ENCODE data around the gene ALK.

DNA sequence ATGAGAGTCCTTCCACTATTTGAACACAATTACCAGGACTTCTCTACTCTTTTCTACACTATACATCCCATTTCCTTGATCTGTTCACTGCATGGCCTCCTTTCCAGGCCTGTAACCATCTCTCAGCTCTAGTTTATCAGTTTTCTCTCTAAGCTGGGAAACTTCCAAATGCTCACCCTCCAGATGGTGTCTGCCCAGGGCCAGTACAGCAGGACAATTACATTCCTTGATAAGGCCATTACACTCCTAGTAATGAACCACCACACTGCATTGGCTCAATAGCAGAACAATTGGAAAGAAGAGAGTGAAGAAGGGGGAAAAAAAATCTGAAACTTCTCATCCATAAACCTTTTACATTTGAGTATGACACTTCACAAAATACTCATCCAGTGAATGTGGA lies 359.1 kb downstream of the ALK start:
- TF ChIP-seq, protein P1, sequence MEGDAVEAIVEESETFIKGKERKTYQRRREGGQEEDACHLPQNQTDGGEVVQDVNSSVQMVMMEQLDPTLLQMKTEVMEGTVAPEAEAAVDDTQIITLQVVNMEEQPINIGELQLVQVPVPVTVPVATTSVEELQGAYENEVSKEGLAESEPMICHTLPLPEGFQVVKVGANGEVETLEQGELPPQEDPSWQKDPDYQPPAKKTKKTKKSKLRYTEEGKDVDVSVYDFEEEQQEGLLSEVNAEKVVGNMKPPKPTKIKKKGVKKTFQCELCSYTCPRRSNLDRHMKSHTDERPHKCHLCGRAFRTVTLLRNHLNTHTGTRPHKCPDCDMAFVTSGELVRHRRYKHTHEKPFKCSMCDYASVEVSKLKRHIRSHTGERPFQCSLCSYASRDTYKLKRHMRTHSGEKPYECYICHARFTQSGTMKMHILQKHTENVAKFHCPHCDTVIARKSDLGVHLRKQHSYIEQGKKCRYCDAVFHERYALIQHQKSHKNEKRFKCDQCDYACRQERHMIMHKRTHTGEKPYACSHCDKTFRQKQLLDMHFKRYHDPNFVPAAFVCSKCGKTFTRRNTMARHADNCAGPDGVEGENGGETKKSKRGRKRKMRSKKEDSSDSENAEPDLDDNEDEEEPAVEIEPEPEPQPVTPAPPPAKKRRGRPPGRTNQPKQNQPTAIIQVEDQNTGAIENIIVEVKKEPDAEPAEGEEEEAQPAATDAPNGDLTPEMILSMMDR (IDR thresholded peaks at IDR 0.05): no peak
- no peak for TF ChIP-seq POLR2A (IDR thresholded peaks at IDR 0.05)
